ENCODE measurements around the gene DEPP1. TPM values are rescaled to one million over a fixed set of nuclear protein-coding genes. Genes with fewer than 3 reads are reported as not detected.
A peak's percentile ranks its signal among the peaks of the same experiment; 100 is the strongest.

Gene DEPP1
- total RNA-seq, 2 donors from 2014 or later, result 0.31 to 0.53 TPM

DNA sequence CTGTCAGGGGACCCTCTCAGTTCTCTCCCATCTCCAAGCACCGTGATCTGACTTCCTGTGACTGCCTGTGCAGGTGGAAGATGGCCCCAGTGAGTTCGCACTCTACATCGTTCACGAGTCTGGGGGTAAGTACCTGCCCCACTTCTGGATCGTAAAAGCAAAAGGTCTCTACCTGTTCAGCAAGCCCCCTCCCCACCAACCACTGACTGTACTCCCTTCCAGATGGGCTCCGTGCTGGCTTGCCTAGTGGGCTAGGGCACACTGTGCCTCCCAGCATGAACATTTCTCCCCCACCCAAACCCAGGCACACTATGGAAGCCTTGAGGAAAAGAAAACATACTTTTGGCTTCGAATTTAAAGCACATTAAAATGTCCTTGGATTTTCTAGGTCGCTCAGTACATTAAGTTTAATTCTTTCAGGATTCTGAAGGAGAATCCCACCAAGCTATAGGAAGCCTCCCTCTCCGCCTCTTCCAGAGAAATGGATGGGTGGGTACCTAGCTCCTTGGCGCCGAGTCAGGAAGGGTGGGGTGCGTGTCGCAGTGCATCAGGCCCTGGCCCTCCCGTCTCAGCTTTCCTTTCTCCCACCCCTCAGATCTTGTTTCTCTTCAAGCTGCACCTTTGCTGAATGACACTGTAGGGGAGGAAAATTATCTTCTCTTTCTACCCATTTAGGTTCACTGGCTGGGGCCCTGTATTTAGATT lies 11.1 kb upstream of the DEPP1 start:
- H3K4me1 Mint-ChIP-seq (ENCODE audit: low read depth in 2 of 2), result peaks cover 0 to 5% of the 10 kb centered on the region in 2 donors

DNA sequence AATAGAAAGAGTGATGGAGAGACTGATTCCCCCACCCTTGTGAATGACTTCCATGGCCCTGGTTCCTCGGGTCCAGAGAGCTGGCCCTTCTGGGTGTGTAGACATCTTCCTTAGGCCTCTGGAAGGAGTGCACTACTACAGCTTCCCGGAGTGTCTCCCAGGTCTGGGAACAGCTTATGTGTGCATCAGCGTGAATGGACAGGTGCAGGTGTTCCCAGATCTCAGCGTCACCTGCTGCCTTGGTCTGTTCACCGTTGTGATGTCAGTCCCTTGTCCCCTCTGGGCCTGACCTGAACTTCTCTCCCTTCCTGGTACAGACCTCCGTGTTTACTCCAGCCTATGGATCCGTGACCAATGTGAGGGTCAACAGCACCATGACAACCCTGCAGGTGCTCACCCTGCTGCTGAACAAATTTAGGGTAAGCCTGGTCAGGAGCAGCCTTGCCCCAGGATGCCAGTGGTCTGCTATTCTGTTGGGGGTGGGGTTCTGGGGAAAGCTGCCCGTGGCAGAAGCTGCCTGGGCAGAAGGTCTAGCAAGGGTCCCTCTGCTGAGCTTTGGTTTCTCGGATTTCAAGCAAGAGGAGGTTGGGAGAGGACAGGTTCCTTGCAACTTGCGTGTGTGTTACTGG lies 10.5 kb upstream of the DEPP1 start:
- DNase-seq (ENCODE audit: low spot score), result no peak

More for the DNA sequence above, 11.1 kb upstream of the DEPP1 start:
- H3K27me3 Mint-ChIP-seq, result no peaks in the 10 kb centered on the region
- ATAC-seq, result no peak
- H3K9me3 Mint-ChIP-seq, result no peaks in the 10 kb centered on the region
- no peak for DNase-seq (ENCODE audit: low spot score)
- no peak overlapping the region for H3K4me3 Mint-ChIP-seq
- H3K36me3 Mint-ChIP-seq, result no peaks in the 10 kb centered on the region
- peak overlapping the region in 1 of 2 donors; percentile 34 for H3K27ac Mint-ChIP-seq

GRCh38 chr10:44986670-44987069 lies 8.1 kb upstream of the DEPP1 start:
- ATAC-seq (no peak), DNase-seq (ENCODE audit: low spot score) (no peak)
- Mint-ChIP-seq H3K27me3 (no peaks in the 10 kb centered on the region), H3K4me1 (ENCODE audit: low read depth in 2 of 2) (peaks cover 0 to 2% of the 10 kb centered on the region in 2 donors), H3K36me3 (no peaks in the 10 kb centered on the region), H3K9me3 (no peaks in the 10 kb centered on the region), H3K4me3 (no peak overlapping the region), H3K27ac (no peak overlapping the region)

More for the DNA sequence above, 10.5 kb upstream of the DEPP1 start:
- ATAC-seq, result no peak
- no peaks in the 10 kb centered on the region for H3K36me3 Mint-ChIP-seq
- H3K27ac Mint-ChIP-seq, result no peak overlapping the region
- H3K9me3 Mint-ChIP-seq, result no peaks in the 10 kb centered on the region
- no peak overlapping the region for H3K4me3 Mint-ChIP-seq
- H3K4me1 Mint-ChIP-seq (ENCODE audit: low read depth in 2 of 2), result peaks cover 0 to 2% of the 10 kb centered on the region in 2 donors
- H3K27me3 Mint-ChIP-seq, result no peaks in the 10 kb centered on the region

GRCh38 chr10:44986179-44986578 lies 7.6 kb upstream of the DEPP1 start:
- H3K27me3 Mint-ChIP-seq, result no peaks in the 10 kb centered on the region
- H3K4me3 Mint-ChIP-seq, result no peak overlapping the region
- no peak overlapping the region for H3K27ac Mint-ChIP-seq
- DNase-seq (ENCODE audit: low spot score) (no peak), ATAC-seq (no peak)
- H3K36me3 Mint-ChIP-seq, result no peaks in the 10 kb centered on the region
- H3K4me1 Mint-ChIP-seq (ENCODE audit: low read depth in 2 of 2), result peaks cover 0 to 5% of the 10 kb centered on the region in 2 donors
- H3K9me3 Mint-ChIP-seq, result no peaks in the 10 kb centered on the region

DNA sequence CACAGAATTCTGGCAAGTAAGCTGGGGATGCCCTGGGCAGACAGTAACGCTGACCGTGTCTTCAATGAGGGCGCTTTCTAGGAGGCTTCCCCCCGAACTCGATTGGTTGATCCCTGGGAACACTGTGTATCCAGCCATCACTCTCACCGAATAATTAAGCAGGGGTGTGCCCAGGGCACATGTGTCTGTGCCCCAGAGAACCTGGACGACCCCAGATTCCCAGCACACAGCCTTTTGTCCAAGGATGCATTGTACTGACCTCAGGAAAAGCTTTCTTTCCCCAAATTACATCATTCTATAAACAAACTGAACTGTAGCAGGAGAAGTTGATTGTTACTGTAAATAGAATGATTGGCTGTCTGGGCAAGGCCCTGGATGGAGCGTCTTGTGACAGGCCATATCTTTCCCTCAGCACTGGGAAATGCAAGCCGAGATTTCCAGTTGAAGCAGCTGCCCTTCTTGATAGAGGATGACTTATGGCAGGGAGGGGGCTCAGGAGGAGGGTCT lies 6.6 kb upstream of the DEPP1 start:
- no peaks in the 10 kb centered on the region for H3K9me3 Mint-ChIP-seq
- ATAC-seq (no peak), DNase-seq (ENCODE audit: low spot score) (no peak)
- H3K27me3 Mint-ChIP-seq, result no peaks in the 10 kb centered on the region
- peaks cover 0 to 8% of the 10 kb centered on the region in 2 donors for H3K4me1 Mint-ChIP-seq (ENCODE audit: low read depth in 2 of 2)
- H3K4me3 Mint-ChIP-seq, result no peak overlapping the region
- no peaks in the 10 kb centered on the region for H3K36me3 Mint-ChIP-seq
- H3K27ac Mint-ChIP-seq, result no peak overlapping the region

DNA sequence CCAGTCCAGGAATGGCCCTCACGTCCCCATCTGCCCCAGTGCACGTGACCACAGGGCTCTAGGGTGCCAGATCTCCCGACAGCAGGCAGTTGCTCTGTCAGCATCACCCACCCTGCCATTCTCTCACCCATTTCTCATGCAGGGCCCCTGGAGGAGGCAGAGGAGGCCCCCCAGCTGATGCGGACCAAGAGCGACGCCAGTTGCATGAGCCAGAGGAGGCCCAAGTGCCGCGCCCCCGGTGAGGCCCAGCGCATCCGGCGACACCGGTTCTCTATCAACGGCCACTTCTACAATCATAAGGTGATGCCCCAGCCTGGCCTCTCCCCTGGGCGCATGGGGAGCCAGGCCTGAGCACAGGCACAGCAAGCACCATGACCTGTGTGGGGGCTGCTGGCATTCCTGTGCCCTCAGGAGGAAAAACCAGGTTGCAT lies 6.1 kb upstream of the DEPP1 start:
- peaks cover 0 to 8% of the 10 kb centered on the region in 2 donors for H3K4me1 Mint-ChIP-seq (ENCODE audit: low read depth in 2 of 2)
- ATAC-seq (no peak), DNase-seq (ENCODE audit: low spot score) (no peak)
- H3K36me3 Mint-ChIP-seq, result no peaks in the 10 kb centered on the region
- no peaks in the 10 kb centered on the region for H3K9me3 Mint-ChIP-seq
- H3K4me3 Mint-ChIP-seq, result no peak overlapping the region
- no peak overlapping the region for H3K27ac Mint-ChIP-seq
- H3K27me3 Mint-ChIP-seq, result no peaks in the 10 kb centered on the region

GRCh38 chr10:44983895-44984278 lies 5.3 kb upstream of the DEPP1 start:
- ATAC-seq (no peak), DNase-seq (ENCODE audit: low spot score) (no peak)
- no peaks in the 10 kb centered on the region for H3K36me3 Mint-ChIP-seq
- peaks cover 0 to 8% of the 10 kb centered on the region in 2 donors for H3K4me1 Mint-ChIP-seq (ENCODE audit: low read depth in 2 of 2)
- H3K27ac Mint-ChIP-seq, result no peak overlapping the region
- no peak overlapping the region for H3K4me3 Mint-ChIP-seq
- H3K9me3 Mint-ChIP-seq, result no peaks in the 10 kb centered on the region
- H3K27me3 Mint-ChIP-seq, result no peaks in the 10 kb centered on the region

DNA sequence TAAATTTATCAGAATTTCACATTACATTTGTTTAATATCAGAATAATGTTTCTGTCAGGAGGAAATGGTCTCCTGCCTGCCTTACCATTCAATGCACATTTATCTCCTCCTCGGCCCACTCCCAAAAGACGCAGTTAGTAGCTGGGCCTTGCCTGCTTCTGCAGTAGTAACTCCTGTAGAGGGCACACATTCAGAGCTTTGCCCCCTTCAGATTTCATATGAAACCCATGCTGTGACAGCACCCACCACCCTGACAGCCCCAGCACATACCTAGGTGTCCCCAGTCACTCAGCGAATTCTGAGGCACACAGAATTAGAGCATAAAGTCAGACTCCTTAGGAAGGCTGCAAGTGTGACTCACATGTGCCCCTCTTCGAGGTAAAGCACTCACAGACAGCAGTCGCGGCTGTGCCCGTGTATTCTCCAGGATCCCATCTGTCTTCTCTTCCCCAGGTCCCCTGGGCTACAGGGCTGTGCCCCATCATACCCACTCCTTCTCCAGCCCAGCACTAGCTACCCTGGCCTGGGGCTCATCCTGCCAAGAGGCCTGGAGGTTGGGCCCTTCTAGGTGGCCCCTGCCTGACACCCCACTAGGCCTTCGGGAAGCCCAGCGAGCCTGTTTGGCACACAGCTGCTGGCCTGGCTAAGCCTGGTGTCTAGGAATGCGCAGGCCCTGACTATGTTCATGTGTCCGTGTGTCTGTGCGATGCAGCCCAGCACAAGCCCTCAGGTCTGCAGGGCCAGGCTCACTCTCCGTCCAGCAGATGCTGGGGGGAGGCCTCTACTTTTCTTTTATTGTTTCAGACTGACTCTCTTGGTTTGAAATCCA lies 4.7 kb upstream of the DEPP1 start:
- Mint-ChIP-seq H3K4me1 (ENCODE audit: low read depth in 2 of 2) (peaks cover 0 to 8% of the 10 kb centered on the region in 2 donors), H3K9me3 (no peaks in the 10 kb centered on the region), H3K27ac (no peak overlapping the region), H3K4me3 (no peak overlapping the region), H3K36me3 (no peaks in the 10 kb centered on the region), H3K27me3 (no peaks in the 10 kb centered on the region)
- DNase-seq (ENCODE audit: low spot score), result no peak
- ATAC-seq, result peak in 1 of 2 donors; percentile 21

DNA sequence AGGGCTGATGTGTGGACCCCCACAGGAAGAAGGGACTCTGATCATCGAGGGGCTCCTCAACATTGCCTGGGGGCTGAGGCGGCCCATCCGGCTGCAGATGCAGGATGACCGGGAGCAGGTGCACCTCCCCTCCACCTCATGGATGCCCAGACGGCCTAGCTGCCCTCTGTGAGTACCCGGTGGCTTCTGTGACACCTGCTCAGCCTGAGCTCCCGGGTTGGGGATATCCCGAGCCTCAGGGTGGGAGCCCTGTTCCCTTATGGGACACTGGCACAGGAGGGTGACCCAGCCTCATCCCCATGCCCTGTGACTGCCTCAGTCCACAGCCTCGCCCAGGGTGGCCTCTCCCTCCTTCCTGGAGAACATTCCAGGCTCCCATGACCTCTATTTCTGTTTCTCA lies 3.9 kb upstream of the DEPP1 start:
- Mint-ChIP-seq H3K4me3 (no peak overlapping the region), H3K27ac (no peak overlapping the region), H3K9me3 (no peaks in the 10 kb centered on the region), H3K4me1 (ENCODE audit: low read depth in 2 of 2) (peaks cover 0 to 8% of the 10 kb centered on the region in 2 donors), H3K27me3 (no peaks in the 10 kb centered on the region), H3K36me3 (no peaks in the 10 kb centered on the region)
- ATAC-seq (no peak), DNase-seq (ENCODE audit: low spot score) (no peak)

DNA sequence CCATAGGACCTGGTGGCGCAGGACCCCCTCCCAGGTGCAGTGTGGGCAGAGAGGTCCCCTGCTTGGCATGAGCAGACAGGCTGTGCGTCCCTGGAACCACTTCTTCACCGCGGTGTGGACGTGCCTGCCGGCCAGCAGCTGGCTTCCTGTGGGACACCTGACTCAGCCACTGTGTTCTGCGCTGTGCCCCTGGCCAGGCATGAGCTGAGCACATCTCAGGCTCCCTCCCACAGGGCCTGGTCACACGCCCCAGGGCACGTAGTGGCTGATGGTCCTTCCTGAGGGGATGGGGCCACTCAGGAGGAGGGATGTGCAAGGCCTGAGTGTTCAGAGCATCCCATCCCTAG lies 3.5 kb upstream of the DEPP1 start:
- Mint-ChIP-seq H3K4me1 (ENCODE audit: low read depth in 2 of 2) (peaks cover 0 to 8% of the 10 kb centered on the region in 2 donors), H3K27me3 (no peaks in the 10 kb centered on the region), H3K27ac (no peak overlapping the region), H3K9me3 (no peaks in the 10 kb centered on the region), H3K36me3 (no peaks in the 10 kb centered on the region), H3K4me3 (no peak overlapping the region)
- DNase-seq (ENCODE audit: low spot score) (no peak), ATAC-seq (peak in 1 of 2 donors; percentile 29)

- ATAC-seq (no peak), DNase-seq (ENCODE audit: low spot score) (no peak)
- Mint-ChIP-seq H3K4me3 (no peak overlapping the region), H3K27ac (peak overlapping the region in 1 of 2 donors; percentile 60), H3K27me3 (no peaks in the 10 kb centered on the region), H3K4me1 (ENCODE audit: low read depth in 2 of 2) (peaks cover 0 to 8% of the 10 kb centered on the region in 2 donors), H3K9me3 (no peaks in the 10 kb centered on the region), H3K36me3 (no peaks in the 10 kb centered on the region)
These were observed 2.8 kb upstream of the DEPP1 start for GRCh38 chr10:44981172-44982113.

DNA sequence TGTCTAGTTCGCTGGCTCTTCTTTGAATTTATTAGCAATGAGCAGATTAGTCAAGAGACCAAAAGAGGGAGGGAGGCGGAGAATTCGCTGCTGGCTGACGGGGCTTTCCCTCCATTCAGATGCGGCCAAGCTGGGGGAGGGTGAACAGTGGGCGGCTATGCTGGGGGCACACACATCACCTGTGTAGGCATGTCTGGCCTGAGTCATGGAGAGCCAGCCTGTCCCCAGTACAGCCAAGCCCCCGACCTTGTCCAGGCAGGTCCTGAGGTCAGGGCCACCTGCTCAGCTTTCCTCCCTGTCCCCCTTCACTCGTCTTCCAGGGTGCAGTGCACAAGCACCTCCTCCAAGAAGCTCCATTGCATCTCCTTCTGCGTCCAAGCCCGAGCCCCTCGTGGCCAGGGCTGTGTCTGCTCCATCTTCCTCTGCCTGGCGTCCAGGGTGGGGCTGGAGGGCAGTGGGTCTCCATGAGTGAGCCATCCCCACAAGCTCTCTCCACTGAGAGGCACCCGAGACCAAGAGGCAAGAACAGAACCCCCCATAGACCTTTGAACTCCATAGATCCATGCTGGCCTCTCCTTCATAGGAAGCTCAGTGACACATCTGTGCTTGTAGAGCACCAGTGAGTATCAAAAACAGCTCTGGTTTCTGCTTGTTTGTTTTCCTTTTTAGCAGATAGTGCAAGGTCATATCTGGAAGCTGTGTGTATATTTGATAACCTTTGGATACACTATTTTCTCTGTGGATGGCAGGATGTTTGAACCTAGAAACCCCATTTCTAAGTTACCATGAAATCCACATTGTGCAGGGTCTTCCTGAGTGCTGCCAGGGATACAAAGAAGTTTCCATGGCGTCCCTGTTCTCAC lies 1.9 kb upstream of the DEPP1 start:
- Mint-ChIP-seq H3K36me3 (no peaks in the 10 kb centered on the region), H3K9me3 (no peaks in the 10 kb centered on the region), H3K4me3 (no peak overlapping the region), H3K27me3 (no peaks in the 10 kb centered on the region), H3K27ac (peak overlapping the region in 1 of 2 donors; percentile 60), H3K4me1 (ENCODE audit: low read depth in 2 of 2) (peaks cover 0 to 12% of the 10 kb centered on the region in 2 donors)
- no peak for ATAC-seq
- no peak for DNase-seq (ENCODE audit: low spot score)
